Psoas muscle (tissue), 8 donors: Measurements from ENCODE around the gene CYP26B1. TPM values are rescaled to one million over a fixed set of nuclear protein-coding genes. Genes with fewer than 3 reads are reported as not detected.

ENCODE experiments used
- ATAC-seq, 4 donors: fragments of 200-7000 bp; cut with Tn5 transposase; one replicate each; pipeline ENCODE4 v1.9.1; 2020; ENCODE audit warnings: moderate library complexity in 3 of 4, mild to moderate bottlenecking in 2 of 4
- DNase-seq, 2 donors: peaks; one replicate each; pipeline ENCODE4 v3.0.0-alpha.2; 2020
- H3K27ac ChIP-seq: fragments of 200-600 bp; one replicate; pipeline ENCODE4 v1.8.0; 2022
- H3K27me3 ChIP-seq, 3 donors: fragments of 200-600 bp in 1 of 3; one replicate each; pipeline versions ENCODE4 v1.6.1 to v1.8.0; 2013 to 2022; ENCODE audit warnings: low read length in 2 of 3, mild to moderate bottlenecking in 2 of 3, moderate library complexity in 1 of 3; ENCODE audit not compliant: insufficient read depth in 3 of 3
- H3K36me3 ChIP-seq, 2 donors: fragments of 200-600 bp in 1 of 2; one replicate each; pipeline versions ENCODE4 v1.6.1 to v1.8.0; 2013 to 2022; ENCODE audit warnings: low read depth in 1 of 2, mild to moderate bottlenecking in 1 of 2, moderate library complexity in 1 of 2; ENCODE audit not compliant: insufficient read depth in 1 of 2
- H3K4me1 ChIP-seq: fragments of 200-600 bp; one replicate; pipeline ENCODE4 v1.8.0; 2022
- H3K4me3 ChIP-seq: fragments of 200-600 bp; one replicate; pipeline ENCODE4 v1.8.0; 2022; ENCODE audit warnings: mild to moderate bottlenecking
- H3K9me3 ChIP-seq: fragments of 200-600 bp; one replicate; pipeline ENCODE4 v1.8.0; 2022
- CTCF ChIP-seq: fragments of 200-600 bp; IDR thresholded peaks from one replicate; pipeline ENCODE4 v1.8.0; 2022; ENCODE audit warnings: antibody characterized with exemption
- WGBS, 3 donors: extraction: QIAGEN DNeasy Blood & Tissue Kit; methylation state at CpG; one replicate each; pipeline versions ENCODE4 v1.1.6 to v1.1.7; 2013; 5-methylcytosine and 5-hydroxymethylcytosine counted together
- intact Hi-C, 2 donors: fragments of 100-400 bp; cut with DNase I; formaldehyde crosslinking; loops; one replicate each; pipeline versions ENCODE4 v1.11.0 to v1.14.2; 2022
- polyA plus RNA-seq, 3 donors: library from polyadenylated mRNA; stranded (reverse); fragments of 200-250 nt; gene quantifications; one replicate each; pipeline ENCODE4 v1.2.3, GENCODE V29; 2013
- total RNA-seq, 4 donors: library from RNA; stranded (reverse); fragmentation: NEBNext Ultra II Directional in 2 of 4; extraction: Animal tissue kit (Norgen Biotek cat#: 25700) in 2 of 4; gene quantifications; one replicate each; pipeline versions ENCODE4 v1.2.1 to v1.2.4, GENCODE V29; 2021 to 2023
- donor health status: healthy with polysubstance abuse.
- donor health status: DM: no; HTN: no; CAD: no; lungs with moderate emphysema.
- donor health status: Bipolar disorder and iron deficiency.
- donor health status: healthy.
- donor health status: DM: yes; HTN: yes; CAD: no.
- donor health status: DM: no; HTN: no; CAD: no.
- donor health status: DM: no; HTN: no; CAD: no.
- donor health status: DM: yes; HTN: yes; CAD: no.

The CYP26B1 gene
- total and polyA plus RNA-seq, 7 donors = 0.39 to 4.5 (median 1.3) TPM

GRCh38 chr2:72103161-72103560 lies 44.5 kb downstream of the CYP26B1 start:
- no peaks in the 10 kb centered on the region for H3K4me1 ChIP-seq
- H3K27ac ChIP-seq = no peak overlapping the region
- ATAC-seq (no peak), DNase-seq (no peak)
- no peaks in the 10 kb centered on the region for H3K9me3 ChIP-seq
- TF ChIP-seq CTCF = no peak
- H3K36me3 ChIP-seq = no peaks in the 10 kb centered on the region
- H3K27me3 ChIP-seq = no peaks in the 10 kb centered on the region
- intact Hi-C loops = no loop called here
- WGBS, 3 donors = 77 to 91% (median 80%) methylated on average over 5 of the region's 5 CpGs
- H3K4me3 ChIP-seq = no peak overlapping the region

- Histone ChIP-seq H3K4me1 (peaks cover 6% of the 10 kb centered on the region), H3K4me3 (no peak overlapping the region), H3K36me3 (no peaks in the 10 kb centered on the region), H3K27me3 (no peaks in the 10 kb centered on the region), H3K9me3 (no peaks in the 10 kb centered on the region), H3K27ac (no peak overlapping the region)
- ATAC-seq = no peak
- intact Hi-C loops = no loop called here
- DNase-seq = no peak
- no peak for TF ChIP-seq CTCF
- 74 to 87% (median 80%) methylated on average over 6 of the region's 6 CpGs for WGBS, 3 donors
Measured at GRCh38 chr2:72098935-72099334, 48.7 kb downstream of the CYP26B1 start.

GRCh38 chr2:72097276-72097675 lies 50.4 kb downstream of the CYP26B1 start:
- no peak overlapping the region for H3K27ac ChIP-seq
- 93 to 96% (median 94%) methylated on average over 8 of the region's 8 CpGs for WGBS, 3 donors
- H3K4me3 ChIP-seq = no peak overlapping the region
- H3K36me3 ChIP-seq = no peaks in the 10 kb centered on the region
- DNase-seq (no peak), ATAC-seq (no peak)
- intact Hi-C loops = no loop called here
- H3K27me3 ChIP-seq = no peaks in the 10 kb centered on the region
- H3K9me3 ChIP-seq = no peaks in the 10 kb centered on the region
- H3K4me1 ChIP-seq = peaks cover 6% of the 10 kb centered on the region
- TF ChIP-seq CTCF = no peak

- no peaks in the 10 kb centered on the region for H3K27me3 ChIP-seq
- no peak for TF ChIP-seq CTCF
- no peak overlapping the region for H3K27ac ChIP-seq
- DNase-seq (no peak), ATAC-seq (no peak)
- H3K4me1 ChIP-seq = peaks cover 6% of the 10 kb centered on the region
- H3K36me3 ChIP-seq = no peaks in the 10 kb centered on the region
- no peaks in the 10 kb centered on the region for H3K9me3 ChIP-seq
- no peak overlapping the region for H3K4me3 ChIP-seq
- intact Hi-C loops = no loop called here
- 48 to 69% (median 55%) methylated on average over 4 of the region's 4 CpGs for WGBS, 3 donors
Measured at GRCh38 chr2:72096181-72096580, 51.5 kb downstream of the CYP26B1 start.

- no peak overlapping the region for H3K4me3 ChIP-seq
- no peak overlapping the region for H3K27ac ChIP-seq
- H3K36me3 ChIP-seq = no peaks in the 10 kb centered on the region
- intact Hi-C loops = no loop called here
- peaks cover 6% of the 10 kb centered on the region for H3K4me1 ChIP-seq
- DNase-seq = no peak
- no peaks in the 10 kb centered on the region for H3K27me3 ChIP-seq
- no peaks in the 10 kb centered on the region for H3K9me3 ChIP-seq
- peak in 3 of 4 donors; percentile 77 to 87 (median 83) for ATAC-seq
- no peak for TF ChIP-seq CTCF
- WGBS, 3 donors = 44 to 59% (median 50%) methylated on average over 3 of the region's 3 CpGs
Measured at GRCh38 chr2:72095364-72095763, 52.3 kb downstream of the CYP26B1 start.
